OCI-LY1 (cell line): ENCODE results near the gene SLFN12.

Experiments
- H2AFZ ChIP-seq: fragments of 200-600 bp; sonication (generic), shearing (Covaris generic); 2 replicates; pipeline ENCODE4 v1.6.0; 2014; ENCODE audit warnings: antibody characterized with exemption, mild to moderate bottlenecking, low read length
- H3F3A ChIP-seq: fragments of 200-600 bp; sonication (generic), shearing (Covaris generic); 2 replicates; pipeline ENCODE4 v1.6.0; 2014; ENCODE audit warnings: mild to moderate bottlenecking, antibody characterized with exemption, low read length, moderate library complexity; ENCODE audit not compliant: insufficient read depth
- H3K27ac ChIP-seq: fragments of 200-600 bp; sonication (generic); 2 replicates; pipeline ENCODE4 v1.5.1; 2014; ENCODE audit warnings: low read length, mixed run types, mild to moderate bottlenecking, low read depth; ENCODE audit not compliant: poor library complexity, severe bottlenecking
- H3K27me3 ChIP-seq: fragments of 200-600 bp; sonication (generic); 2 replicates; pipeline ENCODE4 v1.6.0; 2014; ENCODE audit warnings: antibody characterized with exemption, mild to moderate bottlenecking, low read length, moderate library complexity; ENCODE audit not compliant: insufficient read depth
- H3K36me3 ChIP-seq: fragments of 200-600 bp; sonication (generic); 2 replicates; pipeline ENCODE4 v1.6.1; 2014; ENCODE audit warnings: mild to moderate bottlenecking, antibody characterized with exemption, low read length, moderate library complexity, mixed read lengths; ENCODE audit not compliant: insufficient read depth
- H3K4me1 ChIP-seq: fragments of 200-600 bp; sonication (generic); 2 replicates; pipeline ENCODE4 v1.5.1; 2014; ENCODE audit warnings: mild to moderate bottlenecking, low read length, moderate library complexity; ENCODE audit not compliant: insufficient read depth, severe bottlenecking
- H3K4me2 ChIP-seq: fragments of 200-600 bp; sonication (generic), shearing (Covaris generic); 2 replicates; pipeline ENCODE4 v1.6.1; 2014; ENCODE audit warnings: low read length
- H3K4me3 ChIP-seq: fragments of 200-600 bp; sonication (generic); 2 replicates; pipeline ENCODE4 v1.5.1; 2014; ENCODE audit warnings: low read length, low read depth, mild to moderate bottlenecking, mixed read lengths; ENCODE audit not compliant: poor library complexity, severe bottlenecking
- H3K79me2 ChIP-seq: fragments of 200-600 bp; shearing (Covaris generic); 2 replicates; pipeline ENCODE4 v1.6.1; 2016; ENCODE audit warnings: mixed run types, low read length, mixed read lengths; ENCODE audit not compliant: insufficient read depth
- H3K9ac ChIP-seq: fragments of 200-600 bp; sonication (generic), shearing (Covaris generic); 2 replicates; pipeline ENCODE4 v1.6.1; 2014; ENCODE audit warnings: mild to moderate bottlenecking, low read length, mixed read lengths
- H3K9me2 ChIP-seq: fragments of 200-600 bp; sonication (generic), shearing (Covaris generic); 2 replicates; pipeline ENCODE4 v1.6.1; 2014; ENCODE audit warnings: low read depth, mild to moderate bottlenecking, low read length, mixed read lengths
- H3K9me3 ChIP-seq: fragments of 200-600 bp; shearing (Covaris generic); 2 replicates; pipeline ENCODE4 v1.6.1; 2014; ENCODE audit warnings: low read length, mixed read lengths
- H4K20me1 ChIP-seq: fragments of 200-600 bp; sonication (generic), shearing (Covaris generic); 2 replicates; pipeline ENCODE4 v1.6.0; 2016; ENCODE audit warnings: mild to moderate bottlenecking, low read length; ENCODE audit not compliant: insufficient read depth
- EZH2 ChIP-seq: fragments of 200-600 bp; sonication (generic), shearing (Covaris generic); IDR thresholded peaks from 2 replicates; pipeline ENCODE4 v1.8.0; 2017; ENCODE audit warnings: borderline replicate concordance, mixed run types, mild to moderate bottlenecking, antibody characterized with exemption, low read length, moderate library complexity, mixed read lengths
- TF ChIP-seq, protein P1 (sequence below): fragments of 200-600 bp; sonication (generic), shearing (Covaris generic); IDR thresholded peaks from 2 replicates; pipeline ENCODE4 v1.5.1; 2017; ENCODE audit warnings: mild to moderate bottlenecking, antibody characterized with exemption, low read length, moderate library complexity, mixed read lengths

Gene SLFN12

DNA sequence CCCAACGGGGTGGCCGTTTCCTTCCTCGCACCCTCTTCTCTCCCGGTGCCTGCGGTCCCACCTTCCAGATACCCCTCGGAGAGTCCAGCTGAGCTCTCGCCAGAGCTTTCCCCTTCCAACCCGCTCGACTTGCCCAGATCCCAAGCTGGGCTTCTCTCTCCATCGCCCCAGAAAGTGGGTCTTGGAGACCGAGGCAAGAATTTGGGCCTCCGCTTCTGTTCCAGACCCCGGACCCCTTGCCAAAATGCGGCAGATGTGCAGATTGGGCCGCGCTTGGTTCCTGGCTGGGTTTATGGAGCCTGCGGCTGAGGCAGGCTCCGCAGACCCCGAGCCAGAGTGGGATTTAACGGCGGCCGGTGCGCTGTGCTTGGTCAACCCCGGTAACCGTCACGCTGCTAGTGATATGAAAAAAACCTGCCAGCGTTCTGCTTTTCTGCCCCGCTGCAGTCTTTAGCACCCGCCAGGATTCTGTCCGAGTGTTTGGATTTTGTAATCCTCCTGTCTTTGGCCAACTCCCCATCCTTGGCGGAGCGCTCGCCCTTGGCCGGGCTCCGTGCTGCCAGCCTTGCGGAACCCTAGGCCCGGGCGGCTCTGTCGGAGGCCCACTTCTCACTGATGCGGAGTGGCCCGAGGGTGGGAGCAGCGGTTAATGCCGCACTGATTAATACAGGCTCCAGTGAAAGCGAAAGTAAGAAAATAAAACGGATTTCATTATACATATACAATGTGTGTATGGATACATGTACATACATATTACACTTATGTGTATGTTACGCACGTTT is 58.1 kb downstream of the SLFN12 start:
- peaks cover 5% of the 10 kb centered on the region for H3K4me1 ChIP-seq
- H3K9me3 ChIP-seq, result 0 out of 2 replicates have a peak, but pooled peaks cover 3% of the 10 kb centered on the region
- H3K9me2 ChIP-seq, result no peaks in the 10 kb centered on the region
- H3K4me3 ChIP-seq, result peak overlapping the region; percentile 45
- H3F3A ChIP-seq, result no peaks in the 10 kb centered on the region
- H2AFZ ChIP-seq, result no peak overlapping the region
- no peak for TF ChIP-seq EZH2
- TF ChIP-seq, protein P1, sequence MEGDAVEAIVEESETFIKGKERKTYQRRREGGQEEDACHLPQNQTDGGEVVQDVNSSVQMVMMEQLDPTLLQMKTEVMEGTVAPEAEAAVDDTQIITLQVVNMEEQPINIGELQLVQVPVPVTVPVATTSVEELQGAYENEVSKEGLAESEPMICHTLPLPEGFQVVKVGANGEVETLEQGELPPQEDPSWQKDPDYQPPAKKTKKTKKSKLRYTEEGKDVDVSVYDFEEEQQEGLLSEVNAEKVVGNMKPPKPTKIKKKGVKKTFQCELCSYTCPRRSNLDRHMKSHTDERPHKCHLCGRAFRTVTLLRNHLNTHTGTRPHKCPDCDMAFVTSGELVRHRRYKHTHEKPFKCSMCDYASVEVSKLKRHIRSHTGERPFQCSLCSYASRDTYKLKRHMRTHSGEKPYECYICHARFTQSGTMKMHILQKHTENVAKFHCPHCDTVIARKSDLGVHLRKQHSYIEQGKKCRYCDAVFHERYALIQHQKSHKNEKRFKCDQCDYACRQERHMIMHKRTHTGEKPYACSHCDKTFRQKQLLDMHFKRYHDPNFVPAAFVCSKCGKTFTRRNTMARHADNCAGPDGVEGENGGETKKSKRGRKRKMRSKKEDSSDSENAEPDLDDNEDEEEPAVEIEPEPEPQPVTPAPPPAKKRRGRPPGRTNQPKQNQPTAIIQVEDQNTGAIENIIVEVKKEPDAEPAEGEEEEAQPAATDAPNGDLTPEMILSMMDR, result no peak
- peak overlapping the region; percentile 64 for H3K4me2 ChIP-seq
- no peak overlapping the region for H3K9ac ChIP-seq
- H3K79me2 ChIP-seq, result no peaks in the 10 kb centered on the region
- H4K20me1 ChIP-seq, result no peaks in the 10 kb centered on the region
- no peaks in the 10 kb centered on the region for H3K36me3 ChIP-seq
- H3K27ac ChIP-seq, result no peak overlapping the region
- H3K27me3 ChIP-seq, result peaks cover 5% of the 10 kb centered on the region; the same call in 1 of the 2 replicates

DNA sequence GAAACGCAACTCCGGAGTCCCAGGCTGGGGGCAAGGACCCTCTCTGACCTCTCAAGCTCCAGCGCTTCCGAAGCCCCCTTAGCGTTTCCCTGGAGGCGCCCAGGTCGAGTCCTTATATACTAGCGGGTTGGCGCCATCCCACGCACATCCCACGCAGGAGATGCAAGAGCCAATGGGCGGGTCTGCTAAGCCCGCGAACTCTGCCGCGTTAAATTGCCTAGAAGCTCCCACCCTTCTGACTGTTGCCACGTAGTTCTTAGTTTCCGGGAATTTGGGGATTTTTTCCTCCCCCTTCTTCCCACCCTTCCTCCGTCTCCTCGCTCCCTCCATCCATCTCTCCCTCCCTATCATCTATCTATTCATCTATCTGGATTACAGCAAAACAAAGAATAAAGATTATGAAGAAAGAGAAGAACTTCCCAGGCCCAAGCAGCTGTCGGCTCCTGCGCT is 58.7 kb downstream of the SLFN12 start, which contains the start of gene SLFN11:
Gene SLFN11, minus strand, starts transcription at position 88 of the 450 bp plus-strand sequence. CDS start 9,814 bp downstream, outside the sequence.
- H3K9me3 ChIP-seq, result 0 out of 2 replicates have a peak, but pooled peaks cover 3% of the 10 kb centered on the region
- no peak within 1 kb of the TSS for H3K27ac ChIP-seq
- H3K27me3 ChIP-seq, result peaks cover 5% of the 10 kb centered on the region; the same call in 1 of the 2 replicates
- no peaks in the 10 kb centered on the region for H3K9me2 ChIP-seq
- H4K20me1 ChIP-seq, result no peaks in the 10 kb centered on the region
- peaks cover 5% of the 10 kb centered on the region for H3K4me1 ChIP-seq
- H3K79me2 ChIP-seq, result no peaks in the 10 kb centered on the region
- H3K4me3 ChIP-seq, result peak within 1 kb of the TSS; percentile 45
- no peak within 1 kb of the TSS for H2AFZ ChIP-seq
- TF ChIP-seq EZH2, result no peak
- TF ChIP-seq, protein P1, result no peak
- H3K9ac ChIP-seq, result no peak within 1 kb of the TSS
- peak within 1 kb of the TSS; percentile 64 for H3K4me2 ChIP-seq
- no peaks in the 10 kb centered on the region for H3F3A ChIP-seq
- no peaks in the 10 kb centered on the region for H3K36me3 ChIP-seq

DNA sequence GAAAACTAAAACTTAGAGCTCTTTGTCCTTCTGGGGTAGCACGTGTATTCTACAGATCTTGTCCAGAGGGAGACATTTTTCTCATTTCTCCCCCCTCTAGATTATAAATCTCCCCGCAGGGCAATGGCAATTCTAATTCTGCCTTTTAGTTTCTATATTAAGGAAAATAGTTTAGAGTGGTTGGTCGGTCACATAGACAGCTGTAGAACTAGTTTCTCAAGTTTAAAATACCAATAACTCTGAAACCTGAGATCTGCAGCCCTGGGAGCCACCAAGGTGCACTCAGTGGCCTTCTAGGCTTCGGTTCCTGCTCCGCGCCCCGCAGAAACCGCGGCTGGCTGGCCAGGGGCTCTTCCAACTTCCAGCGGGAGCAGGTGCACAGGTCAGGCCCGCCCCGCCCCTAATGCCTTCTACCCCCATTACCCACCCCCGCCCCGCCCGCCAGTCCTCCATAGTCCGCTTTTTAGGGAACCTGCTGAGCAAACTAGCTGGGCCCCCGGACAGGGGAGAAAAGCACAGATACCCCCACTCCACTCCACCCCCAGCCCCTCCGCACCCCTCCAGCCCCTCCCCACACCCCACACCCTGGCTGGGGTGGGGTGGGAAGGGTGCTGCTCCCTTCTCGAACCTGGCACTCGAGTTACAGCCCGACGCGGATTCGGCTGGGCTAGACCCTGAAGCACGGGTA is 59.3 kb downstream of the SLFN12 start:
- Histone ChIP-seq H3K79me2 (no peaks in the 10 kb centered on the region), H3K9me3 (0 out of 2 replicates have a peak, but pooled peaks cover 3% of the 10 kb centered on the region), H3K4me1 (peaks cover 5% of the 10 kb centered on the region), H3K36me3 (no peaks in the 10 kb centered on the region), H3K9ac (no peak overlapping the region), H3K4me3 (no peak overlapping the region), H4K20me1 (no peaks in the 10 kb centered on the region), H3K27ac (no peak overlapping the region), H2AFZ (no peak overlapping the region), H3K27me3 (peaks cover 5% of the 10 kb centered on the region; the same call in 1 of the 2 replicates), H3K9me2 (no peaks in the 10 kb centered on the region), H3K4me2 (peak overlapping the region; percentile 64; the same call in 1 of the 2 replicates), H3F3A (no peaks in the 10 kb centered on the region)
- no peak for TF ChIP-seq EZH2
- TF ChIP-seq, protein P1, result no peak
